ENCODE measurements around the gene PIGBOS1.

DNA sequence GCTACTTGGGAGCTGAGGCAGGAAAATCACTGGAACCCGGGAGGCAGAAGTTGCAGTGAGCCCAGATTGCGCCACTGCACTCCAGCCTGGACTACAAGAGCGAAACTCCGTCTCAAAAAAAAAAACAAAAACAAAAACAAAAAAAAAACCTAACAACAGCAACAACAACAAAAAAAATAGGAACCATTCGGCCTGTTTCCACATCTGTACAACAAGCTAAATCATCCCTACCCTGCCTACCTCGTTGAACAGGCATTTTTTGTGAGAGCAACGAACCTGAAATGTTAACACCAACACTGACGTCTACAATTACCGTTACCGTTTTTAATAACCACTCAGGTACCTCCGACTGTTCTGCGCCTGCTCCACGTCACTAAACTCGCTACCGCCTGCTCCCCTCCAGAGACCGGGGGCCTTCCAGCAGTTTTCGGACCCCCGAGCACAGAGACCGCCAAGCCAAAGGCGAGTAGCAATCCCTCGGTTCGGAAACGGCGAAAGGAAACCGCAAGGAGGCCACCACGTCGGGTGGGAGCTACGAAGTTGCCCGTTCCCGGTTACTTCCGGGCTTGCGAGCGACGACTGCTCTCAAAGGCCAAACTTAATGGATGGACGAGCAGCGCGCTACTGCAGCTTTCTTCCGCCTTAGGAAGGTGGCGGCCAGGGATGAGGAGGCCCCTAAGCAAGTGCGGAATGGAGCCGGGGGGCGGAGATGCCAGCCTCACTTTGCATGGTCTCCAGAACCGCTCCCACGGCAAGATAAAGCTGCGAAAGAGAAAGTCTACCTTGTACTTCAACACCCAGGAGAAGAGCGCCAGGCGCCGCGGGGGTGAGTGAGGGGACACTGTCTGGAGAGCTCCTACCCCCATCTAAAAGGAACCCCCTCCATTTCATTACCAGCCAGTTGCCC lies at the start of gene PIGBOS1, which contains the start of gene PIGB:
- TF ChIP-seq, protein P1, sequence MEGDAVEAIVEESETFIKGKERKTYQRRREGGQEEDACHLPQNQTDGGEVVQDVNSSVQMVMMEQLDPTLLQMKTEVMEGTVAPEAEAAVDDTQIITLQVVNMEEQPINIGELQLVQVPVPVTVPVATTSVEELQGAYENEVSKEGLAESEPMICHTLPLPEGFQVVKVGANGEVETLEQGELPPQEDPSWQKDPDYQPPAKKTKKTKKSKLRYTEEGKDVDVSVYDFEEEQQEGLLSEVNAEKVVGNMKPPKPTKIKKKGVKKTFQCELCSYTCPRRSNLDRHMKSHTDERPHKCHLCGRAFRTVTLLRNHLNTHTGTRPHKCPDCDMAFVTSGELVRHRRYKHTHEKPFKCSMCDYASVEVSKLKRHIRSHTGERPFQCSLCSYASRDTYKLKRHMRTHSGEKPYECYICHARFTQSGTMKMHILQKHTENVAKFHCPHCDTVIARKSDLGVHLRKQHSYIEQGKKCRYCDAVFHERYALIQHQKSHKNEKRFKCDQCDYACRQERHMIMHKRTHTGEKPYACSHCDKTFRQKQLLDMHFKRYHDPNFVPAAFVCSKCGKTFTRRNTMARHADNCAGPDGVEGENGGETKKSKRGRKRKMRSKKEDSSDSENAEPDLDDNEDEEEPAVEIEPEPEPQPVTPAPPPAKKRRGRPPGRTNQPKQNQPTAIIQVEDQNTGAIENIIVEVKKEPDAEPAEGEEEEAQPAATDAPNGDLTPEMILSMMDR (IDR thresholded peaks at IDR 0.05), result peak in 5 of 12 donors; percentile 6 to 28 (median 11)
- TF ChIP-seq POLR2A (IDR thresholded peaks at IDR 0.05), result peak in 1 of 2 donors; percentile 49
